GM21528 (cell line): ENCODE measurements around the gene MAMDC4.
A peak's percentile ranks its signal among the peaks of the same experiment; 100 is the strongest.
"Not testable (repeated sequence)": the region's sequence is repeated elsewhere in the genome, so short reads cannot be mapped to it uniquely, and the experiment has no call there.

Source experiments
- ATAC-seq: cut with Tn5 transposase; IDR thresholded peaks from one replicate; pipeline ENCODE4 v1.9.1; 2021; ENCODE audit warnings: mild to moderate bottlenecking, moderate library complexity; ENCODE audit not compliant: unreplicated experiment, low FRiP score

Gene MAMDC4

DNA sequence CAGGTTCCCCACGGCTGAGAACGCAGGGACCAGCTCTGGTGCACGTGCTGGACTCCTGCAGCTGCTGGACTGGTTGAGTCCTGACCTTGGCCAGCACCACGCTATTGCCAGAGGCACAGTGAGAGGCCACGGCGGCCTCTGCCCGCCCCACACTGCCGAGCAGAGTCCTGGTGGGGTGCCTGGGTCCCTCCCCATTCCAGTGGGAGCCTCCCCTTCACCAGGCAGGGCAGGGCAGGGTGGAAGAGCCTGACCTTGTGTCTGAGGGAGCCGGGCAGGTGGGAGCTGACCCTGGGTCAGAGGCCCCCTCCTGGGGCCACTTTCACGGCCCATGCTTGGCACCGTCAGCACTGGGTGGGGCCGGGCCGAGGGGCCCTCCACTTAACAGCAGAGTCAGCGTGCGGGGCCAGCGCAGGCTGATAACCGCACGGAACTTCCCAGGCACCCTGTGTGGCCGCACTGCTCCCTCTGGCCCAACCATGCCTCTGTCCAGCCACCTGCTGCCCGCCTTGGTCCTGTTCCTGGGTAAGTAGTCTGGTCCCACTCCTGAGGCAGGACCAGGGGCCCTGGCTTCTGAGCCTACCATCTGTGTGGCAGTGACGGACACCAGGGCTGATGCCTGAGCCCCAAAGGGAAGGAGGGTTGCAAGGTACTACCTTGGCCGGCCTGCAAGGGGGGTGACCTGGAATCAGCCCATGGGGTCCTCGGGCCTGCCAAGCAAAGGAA is at the start of gene MAMDC4:
MAMDC4 (plus strand) TSS at position 406 of the 723 bp plus-strand sequence; CDS start at position 477, 71 bp downstream.
- no peak for ATAC-seq

GRCh38 chr9:136803009-136803550 is 49.1 kb upstream of the MAMDC4 start:
- ATAC-seq = not testable (repeated sequence)

GRCh38 chr9:136803551-136804508 is 48.3 kb upstream of the MAMDC4 start:
- no peak for ATAC-seq

GRCh38 chr9:136804509-136805206 is 47.5 kb upstream of the MAMDC4 start:
- no peak for ATAC-seq

DNA sequence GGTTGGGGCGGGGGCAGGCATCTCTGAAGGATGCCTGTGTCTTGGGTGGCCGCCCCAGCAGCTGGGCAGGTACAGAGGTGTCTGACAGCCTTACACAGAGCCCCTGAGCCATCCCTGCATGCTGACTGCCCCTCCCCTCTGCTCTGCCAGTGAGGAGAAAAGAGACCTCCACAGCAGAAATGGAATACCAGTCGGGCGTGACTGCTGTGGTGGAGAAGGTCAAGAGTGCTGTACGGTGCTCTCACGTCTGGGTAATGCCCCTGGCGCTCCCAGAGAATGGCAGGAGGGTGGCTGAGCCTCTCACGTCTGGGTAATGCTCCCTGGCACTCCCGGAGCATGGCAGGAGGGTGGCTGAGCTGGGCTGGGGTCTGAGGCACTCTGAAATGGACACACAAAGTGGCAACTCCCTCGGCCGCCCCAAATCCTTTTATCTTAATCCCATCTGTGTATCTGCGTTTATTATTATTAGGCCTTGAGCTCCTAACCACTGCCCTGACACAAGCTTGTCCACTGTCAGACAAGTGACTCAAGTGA is 46.9 kb upstream of the MAMDC4 start:
- ATAC-seq = no peak

DNA sequence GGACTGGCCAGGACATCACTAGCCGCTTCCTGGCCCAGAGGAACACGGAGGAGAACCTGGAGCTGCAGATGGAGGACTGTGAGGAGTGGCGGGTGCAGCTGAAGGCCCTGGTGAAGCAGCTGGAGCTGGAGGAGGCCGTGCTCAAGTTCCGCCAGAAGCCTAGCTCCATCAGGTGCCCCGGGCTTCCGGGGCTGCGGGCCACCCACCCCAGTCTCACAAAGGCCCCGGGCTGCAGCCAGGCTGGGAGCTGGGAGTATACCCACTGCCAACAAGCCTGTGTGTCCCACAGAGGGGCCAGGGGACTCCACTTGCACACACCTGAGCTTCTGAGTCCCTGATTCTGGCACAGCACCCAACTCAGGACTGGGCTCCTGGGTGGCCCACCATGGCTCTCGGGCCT is 46.1 kb upstream of the MAMDC4 start:
- ATAC-seq = no peak

DNA sequence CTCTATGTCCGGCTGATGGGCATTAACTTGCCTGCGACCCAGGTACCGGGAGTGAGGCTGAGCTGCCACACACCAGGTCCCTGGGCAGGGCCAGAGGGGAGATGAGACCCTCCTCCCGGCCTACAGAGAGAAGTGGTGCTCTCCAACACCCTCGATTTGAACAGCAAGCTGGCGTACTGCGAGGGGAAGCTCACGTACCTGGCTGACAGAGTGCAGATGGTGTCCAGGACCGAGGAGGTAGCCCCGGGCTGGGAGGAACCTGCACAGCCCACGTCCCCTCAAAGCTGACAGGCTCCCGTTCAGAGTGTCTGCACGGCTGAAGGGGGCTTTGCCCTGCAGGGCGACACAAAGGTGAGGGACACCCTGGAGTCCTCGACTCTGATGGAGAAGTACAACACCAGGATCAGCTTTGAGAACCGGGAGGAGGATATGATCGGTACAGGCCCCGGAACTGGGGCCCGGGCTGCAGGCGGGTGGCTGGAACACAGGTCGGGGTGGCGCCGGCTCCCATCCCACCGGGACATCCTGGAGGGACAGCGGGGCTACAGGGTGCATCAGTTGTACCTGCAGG is 45.4 kb upstream of the MAMDC4 start:
- peak; percentile 10 for ATAC-seq

GRCh38 chr9:136807281-136808074 is 44.7 kb upstream of the MAMDC4 start, which contains the start of gene RABL6:
Gene RABL6 (plus strand): TSS chr9:136807948. CDS start chr9:136808197, 249 bp downstream.
- ATAC-seq = peak; percentile 62

- peak; percentile 34 for ATAC-seq
These were observed 43.9 kb upstream of the MAMDC4 start for GRCh38 chr9:136808075-136808805.

DNA sequence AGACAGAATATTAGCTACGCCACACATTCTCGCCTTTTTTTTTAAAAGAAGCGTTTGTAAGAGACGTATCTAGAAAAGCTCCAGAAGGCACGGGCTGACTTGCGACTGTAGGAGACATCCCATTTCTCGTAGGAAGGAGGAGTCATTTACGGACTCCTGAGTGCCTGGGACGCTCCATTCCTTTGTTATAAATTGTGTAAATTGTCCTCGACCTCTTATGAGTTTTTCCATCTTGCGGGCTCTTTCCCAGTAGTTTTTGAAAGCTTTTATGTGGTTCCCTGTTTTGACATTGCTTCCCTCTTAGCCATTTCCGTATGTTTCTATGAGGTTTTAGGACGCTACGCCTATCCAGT is 43.4 kb upstream of the MAMDC4 start:
- ATAC-seq = no peak

GRCh38 chr9:136814725-136815421 is 37.3 kb upstream of the MAMDC4 start:
- no peak for ATAC-seq

DNA sequence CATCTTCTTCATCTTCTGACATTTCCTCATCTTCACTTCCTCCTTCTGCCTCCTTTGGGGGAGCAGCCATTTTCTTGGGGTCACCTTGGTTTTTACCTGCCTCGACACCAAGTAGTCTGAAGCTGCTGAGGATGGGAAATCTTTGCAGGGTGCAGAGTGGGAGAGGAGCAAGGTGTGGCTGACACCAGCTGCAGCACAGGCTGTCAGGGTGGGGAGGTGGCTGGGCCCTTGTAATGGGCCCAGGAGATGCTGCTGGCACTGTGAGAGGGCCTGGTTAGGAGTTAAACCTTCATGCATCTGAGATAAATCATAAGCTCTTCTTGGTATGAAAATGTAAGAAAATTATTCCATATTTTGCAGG is 36.7 kb upstream of the MAMDC4 start:
- no peak for ATAC-seq

GRCh38 chr9:136820971-136821825 is 30.9 kb upstream of the MAMDC4 start:
- no peak for ATAC-seq

- ATAC-seq = no peak
These were observed 30.2 kb upstream of the MAMDC4 start for GRCh38 chr9:136821826-136822544.

DNA sequence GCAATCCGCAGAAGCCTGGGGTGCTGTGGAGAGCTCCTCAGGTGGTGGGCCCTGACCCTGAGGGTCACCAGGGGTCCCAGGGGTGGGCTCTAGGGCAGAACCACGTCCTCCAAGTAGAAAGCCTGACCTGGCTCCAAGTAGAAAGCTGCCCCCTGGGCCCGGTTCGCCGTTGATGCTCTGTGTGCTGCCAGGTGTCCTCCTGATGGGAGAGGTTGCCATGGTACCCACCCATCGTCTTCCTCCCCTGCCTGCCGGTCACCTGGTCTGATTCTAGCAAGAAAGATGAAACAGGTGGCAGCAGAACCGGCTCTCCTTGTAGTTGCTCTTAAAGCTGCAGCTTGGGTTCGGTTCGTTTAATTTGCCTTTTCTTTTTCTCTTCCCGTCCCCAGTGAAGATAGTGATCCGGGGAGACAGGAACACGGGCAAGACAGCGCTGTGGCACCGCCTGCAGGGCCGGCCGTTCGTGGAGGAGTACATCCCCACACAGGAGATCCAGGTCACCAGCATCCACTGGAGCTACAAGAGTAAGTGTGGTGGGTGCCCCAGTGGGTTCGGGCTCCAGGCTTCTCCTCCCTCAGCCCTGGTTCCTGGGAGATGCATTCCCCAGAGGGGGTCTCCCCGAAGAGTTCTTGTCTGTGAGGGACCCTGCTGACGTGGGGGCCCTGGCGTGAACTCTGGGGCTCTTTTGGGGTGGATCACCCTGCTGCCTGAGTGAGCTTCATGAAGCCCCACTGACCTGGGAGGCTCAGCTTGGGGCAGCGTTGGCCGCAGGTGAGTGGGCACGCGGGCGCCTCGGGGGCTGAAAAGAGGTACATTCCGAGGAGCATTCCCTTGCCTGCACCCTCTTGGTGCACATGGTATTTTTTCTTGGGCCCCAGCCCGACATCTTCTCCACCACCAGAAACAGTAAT is 28.8 kb upstream of the MAMDC4 start:
- ATAC-seq = no peak
